Small intestine (tissue), 7 donors: ENCODE measurements around the gene ANKRD17. TPM values are rescaled to one million over a fixed set of nuclear protein-coding genes. Genes with fewer than 3 reads are reported as not detected.
A peak's percentile ranks its signal among the peaks of the same experiment; 100 is the strongest.
"Not testable (repeated sequence)": the region's sequence is repeated elsewhere in the genome, so short reads cannot be mapped to it uniquely, and the experiment has no call there.

Experiments used
- DNase-seq, 2 donors: peaks; one replicate each; pipeline versions ENCODE4 v3.0.0 to v3.0.0-alpha.2; 2013
- FAIRE-seq: peaks from 2 replicates; lab custom pipeline; 2012; peaks lifted over from hg19 to GRCh38; lab: Jason Lieb, UNC
- H3K27ac ChIP-seq, 3 donors: one replicate each; pipeline ENCODE4 v1.5.1; 2013; ENCODE audit warnings: low read length in 2 of 3, mild to moderate bottlenecking in 2 of 3, control low read depth in 1 of 3, inconsistent platforms in 1 of 3, low read depth in 1 of 3, moderate library complexity in 1 of 3
- H3K27me3 ChIP-seq, 3 donors: one replicate each; pipeline ENCODE4 v1.6.1; 2013; ENCODE audit warnings: low read length in 3 of 3, inconsistent platforms in 1 of 3; ENCODE audit not compliant: control insufficient read depth in 3 of 3, insufficient read depth in 3 of 3
- H3K36me3 ChIP-seq, 3 donors: one replicate each; pipeline ENCODE4 v1.6.1; 2013; ENCODE audit warnings: low read length in 3 of 3, inconsistent platforms in 1 of 3, low read depth in 1 of 3, mild to moderate bottlenecking in 1 of 3, moderate library complexity in 1 of 3; ENCODE audit not compliant: control insufficient read depth in 3 of 3, insufficient read depth in 2 of 3
- H3K4me1 ChIP-seq, 3 donors: one replicate each; pipeline ENCODE4 v1.6.1; 2013; ENCODE audit warnings: low read length in 2 of 3, inconsistent platforms in 1 of 3, low read depth in 1 of 3, mild to moderate bottlenecking in 1 of 3, moderate library complexity in 1 of 3; ENCODE audit not compliant: control insufficient read depth in 3 of 3, insufficient read depth in 2 of 3
- H3K4me3 ChIP-seq, 3 donors: one replicate each; pipeline ENCODE4 v1.5.1; 2013; ENCODE audit warnings: low read length in 3 of 3, control low read depth in 1 of 3, inconsistent platforms in 1 of 3, low read depth in 1 of 3, mild to moderate bottlenecking in 1 of 3, moderate library complexity in 1 of 3
- H3K9me3 ChIP-seq, 2 donors: one replicate each; pipeline ENCODE4 v1.6.1; 2013; ENCODE audit warnings: low read depth in 1 of 2, low read length in 1 of 2; ENCODE audit not compliant: control insufficient read depth in 2 of 2, insufficient read depth in 1 of 2
- WGBS, 3 donors: extraction: QIAGEN DNeasy Blood & Tissue Kit; methylation state at CpG; one replicate each; pipeline ENCODE4 v1.1.7; 2013; 5-methylcytosine and 5-hydroxymethylcytosine counted together
- polyA plus RNA-seq, 4 donors: library from polyadenylated mRNA; stranded (reverse) in 3 of 4; unstranded in 1 of 4; fragments of 200-250 nt in 3 of 4; fragments of 120-200 nt in 1 of 4; gene quantifications; one replicate each; pipeline versions ENCODE4 v1.2.1 to v1.2.3, GENCODE V29; 2013
- donor health status: healthy with polysubstance abuse.
- donor health status: control.
- donor health status: control.
- donor health status: Bipolar disorder and iron deficiency.
- donor health status: healthy.

The ANKRD17 gene
- polyA plus RNA-seq, 4 donors, result 12.2 to 52.3 (median 12.9) TPM

DNA sequence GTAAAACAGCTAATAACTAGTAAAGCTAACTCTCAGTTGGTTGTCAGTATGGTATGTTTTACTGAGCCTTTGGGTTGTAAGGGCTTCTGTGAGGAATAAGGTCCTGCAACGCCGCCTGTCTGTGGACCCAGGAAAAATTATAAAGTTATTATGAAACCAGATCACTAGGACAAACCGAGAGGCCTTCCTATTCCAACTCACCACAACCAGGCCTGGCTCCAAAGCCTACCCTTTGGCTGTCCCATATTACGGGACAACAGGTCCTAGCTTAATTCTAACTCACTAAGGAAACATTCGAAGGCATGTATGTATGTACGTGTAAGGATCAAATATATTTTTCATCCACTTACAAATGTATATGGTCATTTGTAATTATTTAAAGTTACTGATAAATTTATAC is 1.4 kb downstream of the ANKRD17 start:
- Histone ChIP-seq H3K4me3 (peak overlapping the region; percentile 94 to 97 (median 96)), H3K27me3 (no peaks in the 10 kb centered on the region), H3K4me1 (peaks cover 0 to 16% (median 2%) of the 10 kb centered on the region in 3 donors), H3K36me3 (peaks cover 0 to 6% (median 0%) of the 10 kb centered on the region in 3 donors), H3K27ac (peak overlapping the region; percentile 99 to 100 (median 100)), H3K9me3 (no peaks in the 10 kb centered on the region)
- 0 to 1% (median 1%) methylated on average over 6 of the region's 6 CpGs for WGBS, 3 donors
- FAIRE-seq, result peak; percentile 49
- peak; percentile 90 to 92 for DNase-seq

DNA sequence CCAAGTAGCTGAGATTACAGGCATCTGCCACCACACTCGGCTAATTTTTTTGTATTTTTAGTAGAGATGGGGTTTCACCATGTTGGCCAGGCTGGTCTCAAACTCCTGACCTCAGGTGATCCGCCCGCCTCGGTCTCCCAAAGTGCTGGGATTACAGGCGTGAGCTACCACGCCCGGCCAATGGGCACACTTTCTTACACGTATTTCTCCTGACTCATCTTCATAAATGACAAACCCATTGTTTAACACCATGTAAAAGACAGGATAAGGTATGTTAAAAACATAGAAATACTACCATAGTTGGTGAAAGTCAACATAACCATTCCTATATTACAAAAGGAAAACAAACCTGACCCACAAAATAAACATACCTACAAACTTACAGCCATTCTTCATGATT is 2.8 kb downstream of the ANKRD17 start:
- 39 to 72% (median 55%) methylated on average over 8 of the region's 8 CpGs for WGBS, 3 donors
- peak in 1 of 2 donors; percentile 25 for DNase-seq
- not testable (repeated sequence) for H3K27me3 ChIP-seq, H3K27ac ChIP-seq, H3K4me3 ChIP-seq, FAIRE-seq, H3K9me3 ChIP-seq, H3K36me3 ChIP-seq
- peaks cover 0 to 15% (median 2%) of the 10 kb centered on the region in 3 donors for H3K4me1 ChIP-seq

DNA sequence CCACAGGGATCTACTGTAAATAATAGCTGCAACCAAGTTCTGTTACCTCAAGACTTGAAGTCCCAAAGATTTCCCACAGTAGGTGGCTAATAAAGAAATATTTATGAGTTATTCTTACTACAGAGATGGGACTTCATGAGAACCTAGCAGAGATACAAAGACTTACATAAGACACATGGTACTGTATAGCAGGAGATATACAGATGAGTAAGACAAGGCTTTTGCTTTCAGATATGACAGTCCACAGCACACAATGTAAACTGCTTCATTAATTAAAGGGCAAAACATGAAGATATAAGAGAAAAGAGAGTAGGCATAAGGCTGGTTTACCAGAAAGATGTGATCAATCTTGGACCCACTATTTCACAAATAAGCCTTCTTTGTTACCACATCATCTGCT is 6.6 kb downstream of the ANKRD17 start:
- H3K27me3 ChIP-seq, result no peaks in the 10 kb centered on the region
- H3K27ac ChIP-seq, result no peak overlapping the region
- DNase-seq (no peak), FAIRE-seq (no peak)
- H3K9me3 ChIP-seq, result peaks cover 0 to 1% of the 10 kb centered on the region in 2 donors
- no peak overlapping the region for H3K4me3 ChIP-seq
- peaks cover 0 to 20% (median 2%) of the 10 kb centered on the region in 3 donors for H3K36me3 ChIP-seq
- peaks cover 0 to 5% (median 0%) of the 10 kb centered on the region in 3 donors for H3K4me1 ChIP-seq

DNA sequence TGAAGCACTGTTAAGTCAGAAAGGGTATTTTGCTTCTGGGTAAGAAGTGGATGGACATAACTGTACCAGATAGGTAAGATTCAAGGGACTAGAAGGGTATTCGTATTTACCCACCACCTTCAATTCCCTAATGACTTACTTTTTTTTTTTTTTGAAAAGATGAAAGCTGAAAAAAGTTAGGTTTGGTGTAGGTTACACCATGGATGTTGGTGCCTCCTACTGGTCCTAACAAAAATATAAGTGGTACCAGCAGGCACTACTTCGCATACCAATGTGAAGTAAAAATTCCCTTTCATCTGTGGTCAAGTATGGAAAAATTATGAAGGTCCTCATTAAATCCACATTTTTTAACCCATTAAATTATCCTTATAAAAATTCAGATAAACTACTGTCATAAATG is 7.2 kb downstream of the ANKRD17 start:
- H3K27me3 ChIP-seq, result no peaks in the 10 kb centered on the region
- 86 to 96% (median 93%) methylated on average over 2 of the region's 2 CpGs for WGBS, 3 donors
- H3K4me1 ChIP-seq, result peaks cover 0 to 5% (median 1%) of the 10 kb centered on the region in 3 donors
- no peak overlapping the region for H3K4me3 ChIP-seq
- H3K27ac ChIP-seq, result no peak overlapping the region
- FAIRE-seq (no peak), DNase-seq (no peak)
- H3K36me3 ChIP-seq, result peaks cover 0 to 20% (median 2%) of the 10 kb centered on the region in 3 donors
- peaks cover 0 to 1% of the 10 kb centered on the region in 2 donors for H3K9me3 ChIP-seq

DNA sequence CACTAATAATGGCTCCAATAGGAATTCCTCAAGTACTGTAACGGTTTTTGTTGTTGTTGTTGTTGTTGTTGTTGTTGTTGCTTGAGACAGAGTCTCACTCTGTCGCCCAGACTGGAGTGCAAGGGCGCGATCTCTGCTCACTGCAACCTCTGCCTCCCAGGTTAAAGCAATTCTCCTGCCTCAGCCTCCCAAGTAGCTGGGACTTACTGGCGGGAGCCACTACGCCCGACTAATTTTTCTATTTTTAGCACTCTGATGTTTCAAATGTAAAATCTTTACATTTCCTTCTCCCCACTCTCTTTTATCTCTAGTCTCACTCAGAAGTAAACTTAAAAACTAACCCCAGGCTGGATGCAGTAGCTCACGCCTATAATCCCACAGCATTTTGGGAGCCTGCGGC is 8.0 kb downstream of the ANKRD17 start:
- DNase-seq (no peak), FAIRE-seq (no peak)
- WGBS, 3 donors, result 88 to 93% (median 93%) methylated on average over 9 of the region's 9 CpGs

DNA sequence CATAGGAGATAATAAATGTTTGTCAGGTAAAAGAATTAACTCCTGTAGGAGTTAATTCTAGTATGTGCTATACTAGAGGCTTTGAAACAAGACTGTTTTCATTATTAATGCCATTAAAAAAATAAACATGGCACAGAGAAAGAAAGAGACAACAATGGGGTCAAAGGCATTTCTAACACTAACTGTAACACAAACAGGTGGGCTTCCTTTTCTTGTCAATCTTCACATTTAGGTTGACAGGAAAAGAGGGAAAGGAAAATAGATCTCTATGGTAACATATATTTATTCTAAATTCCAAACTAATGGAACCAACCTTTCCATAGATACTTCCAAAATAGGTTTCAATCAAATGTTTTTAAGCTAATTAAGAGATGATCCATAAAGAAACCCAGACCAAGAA is 9.8 kb downstream of the ANKRD17 start:
- DNase-seq (no peak), FAIRE-seq (no peak)
- H3K4me1 ChIP-seq, result peaks cover 3 to 11% (median 5%) of the 10 kb centered on the region in 3 donors
- no peak overlapping the region for H3K27ac ChIP-seq
- peaks cover 0 to 1% of the 10 kb centered on the region in 2 donors for H3K9me3 ChIP-seq
- peaks cover 0 to 13% (median 2%) of the 10 kb centered on the region in 3 donors for H3K36me3 ChIP-seq
- H3K27me3 ChIP-seq, result no peaks in the 10 kb centered on the region
- H3K4me3 ChIP-seq, result no peak overlapping the region

More for the DNA sequence above, 8.0 kb downstream of the ANKRD17 start:
- H3K9me3 ChIP-seq, result peaks cover 0 to 1% of the 10 kb centered on the region in 2 donors
- no peak overlapping the region for H3K27ac ChIP-seq
- H3K4me3 ChIP-seq, result no peak overlapping the region
- H3K27me3 ChIP-seq, result no peaks in the 10 kb centered on the region
- peaks cover 0 to 17% (median 2%) of the 10 kb centered on the region in 3 donors for H3K36me3 ChIP-seq
- peaks cover 0 to 5% (median 0%) of the 10 kb centered on the region in 3 donors for H3K4me1 ChIP-seq

DNA sequence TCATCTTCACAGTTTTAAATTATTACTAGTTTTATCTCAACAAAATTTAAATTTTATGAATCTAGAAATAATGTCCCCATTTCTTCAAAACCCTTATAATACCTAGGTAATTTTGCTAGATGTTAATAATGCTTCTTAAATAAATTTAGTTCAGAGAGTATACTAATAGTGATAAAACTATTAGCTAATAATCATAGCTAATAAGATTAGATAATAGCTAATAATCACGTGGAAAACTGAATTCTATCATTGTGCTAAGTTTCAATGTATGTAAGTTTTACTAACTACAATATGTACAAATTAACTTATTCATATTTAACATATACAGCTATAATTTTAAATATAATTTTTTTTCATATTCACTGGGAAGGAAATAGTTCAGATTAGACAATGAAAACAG is 10.2 kb downstream of the ANKRD17 start:
- WGBS, 3 donors, result 26 to 65% (median 50%) methylated on average over 1 of the region's 1 CpG
- Histone ChIP-seq H3K36me3 (peaks cover 0 to 13% (median 4%) of the 10 kb centered on the region in 3 donors), H3K27ac (no peak overlapping the region), H3K4me3 (no peak overlapping the region), H3K4me1 (peaks cover 3 to 11% (median 5%) of the 10 kb centered on the region in 3 donors), H3K27me3 (no peaks in the 10 kb centered on the region), H3K9me3 (peaks cover 0 to 1% of the 10 kb centered on the region in 2 donors)
- no peak for DNase-seq
- FAIRE-seq, result peak; percentile 57

DNA sequence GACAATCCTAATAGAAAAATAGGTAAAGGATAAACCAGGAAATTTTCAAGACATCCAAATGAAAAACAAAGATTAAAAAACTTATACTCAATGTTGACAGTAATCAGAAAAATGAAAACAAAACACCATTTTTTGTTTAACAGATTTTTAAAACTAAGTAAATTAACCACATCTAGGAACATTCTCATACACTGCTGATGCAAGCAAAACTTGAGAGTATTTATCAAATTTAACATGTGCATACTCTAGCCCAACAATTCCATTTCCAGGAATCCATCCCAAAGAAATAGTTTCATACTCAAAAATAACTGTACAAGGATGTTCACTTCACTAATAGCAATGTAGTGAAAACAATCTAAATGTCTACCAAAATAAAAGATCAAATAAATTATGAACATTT is 11.5 kb downstream of the ANKRD17 start:
- no peak for DNase-seq
- Histone ChIP-seq H3K27me3 (no peaks in the 10 kb centered on the region), H3K9me3 (peaks cover 0 to 1% of the 10 kb centered on the region in 2 donors), H3K27ac (no peak overlapping the region), H3K36me3 (peaks cover 0 to 13% (median 4%) of the 10 kb centered on the region in 3 donors), H3K4me1 (peaks cover 3 to 11% (median 5%) of the 10 kb centered on the region in 3 donors), H3K4me3 (no peak overlapping the region)
- no peak for FAIRE-seq

DNA sequence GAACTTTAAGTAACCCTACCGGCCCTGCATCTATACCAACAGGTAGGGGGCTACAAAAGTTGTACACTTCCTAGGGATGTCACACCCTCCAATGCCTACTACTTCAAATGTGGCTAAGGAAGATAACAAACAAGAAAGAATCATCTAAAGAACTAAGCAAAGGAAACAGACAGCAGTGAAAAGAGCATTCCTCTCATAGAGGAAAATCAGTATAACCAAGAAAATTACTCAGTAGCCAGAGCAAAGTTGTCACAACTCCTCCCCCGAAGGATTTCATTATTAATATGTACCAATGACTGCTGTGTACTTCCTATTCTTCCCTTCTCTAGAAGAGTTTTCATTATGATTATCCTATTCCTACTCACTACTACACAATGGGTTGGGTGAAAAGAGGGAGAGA is 12.6 kb downstream of the ANKRD17 start:
- Histone ChIP-seq H3K27ac (peak overlapping the region in 1 of 3 donors; percentile 68), H3K4me1 (peaks cover 3 to 11% (median 5%) of the 10 kb centered on the region in 3 donors), H3K9me3 (peaks cover 0 to 1% of the 10 kb centered on the region in 2 donors), H3K36me3 (peaks cover 0 to 13% (median 4%) of the 10 kb centered on the region in 3 donors), H3K4me3 (no peak overlapping the region), H3K27me3 (no peaks in the 10 kb centered on the region)
- FAIRE-seq (no peak), DNase-seq (no peak)
- WGBS, 3 donors, result 74 to 83% (median 82%) methylated on average over 2 of the region's 2 CpGs
